GM12875 (cell line): Measurements from ENCODE around the gene COL24A1.
A peak's percentile ranks its signal among the peaks of the same experiment; 100 is the strongest.
"Not testable (repeated sequence)": the region's sequence is repeated elsewhere in the genome, so short reads cannot be mapped to it uniquely, and the experiment has no call there.

ENCODE experiments used
- H3K4me3 ChIP-seq: one replicate; pipeline ENCODE4 v1.5.1; 2011; ENCODE audit warnings: low read depth, low read length, control low read depth
- TF ChIP-seq, protein P1 (sequence below): IDR thresholded peaks from 2 replicates; pipeline ENCODE4 v1.5.1; 2011; ENCODE audit warnings: low read depth, mild to moderate bottlenecking, control low read depth, inconsistent platforms, low read length, moderate library complexity, borderline replicate concordance; ENCODE audit not compliant: insufficient read depth

The COL24A1 gene

DNA sequence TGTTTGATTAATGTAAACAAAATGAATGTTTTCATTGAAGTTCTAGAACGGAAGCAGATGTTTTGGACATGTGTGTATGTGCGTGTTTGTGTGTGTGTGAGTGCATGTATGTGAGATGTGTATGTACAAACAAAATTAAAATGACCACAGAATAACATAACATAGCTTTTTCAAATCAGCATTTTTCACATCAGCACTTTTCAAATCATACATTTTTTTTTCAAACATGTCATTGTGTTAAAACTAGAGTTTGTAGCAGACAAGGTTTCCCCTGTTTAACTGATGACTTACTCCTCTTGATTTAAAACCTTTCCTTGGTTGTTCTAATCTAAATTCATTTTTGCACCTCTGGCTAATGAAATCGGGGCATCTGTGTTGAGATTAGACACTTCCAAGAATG, 412.8 kb downstream of the COL24A1 start:
- no peak overlapping the region for H3K4me3 ChIP-seq
- TF ChIP-seq, protein P1, sequence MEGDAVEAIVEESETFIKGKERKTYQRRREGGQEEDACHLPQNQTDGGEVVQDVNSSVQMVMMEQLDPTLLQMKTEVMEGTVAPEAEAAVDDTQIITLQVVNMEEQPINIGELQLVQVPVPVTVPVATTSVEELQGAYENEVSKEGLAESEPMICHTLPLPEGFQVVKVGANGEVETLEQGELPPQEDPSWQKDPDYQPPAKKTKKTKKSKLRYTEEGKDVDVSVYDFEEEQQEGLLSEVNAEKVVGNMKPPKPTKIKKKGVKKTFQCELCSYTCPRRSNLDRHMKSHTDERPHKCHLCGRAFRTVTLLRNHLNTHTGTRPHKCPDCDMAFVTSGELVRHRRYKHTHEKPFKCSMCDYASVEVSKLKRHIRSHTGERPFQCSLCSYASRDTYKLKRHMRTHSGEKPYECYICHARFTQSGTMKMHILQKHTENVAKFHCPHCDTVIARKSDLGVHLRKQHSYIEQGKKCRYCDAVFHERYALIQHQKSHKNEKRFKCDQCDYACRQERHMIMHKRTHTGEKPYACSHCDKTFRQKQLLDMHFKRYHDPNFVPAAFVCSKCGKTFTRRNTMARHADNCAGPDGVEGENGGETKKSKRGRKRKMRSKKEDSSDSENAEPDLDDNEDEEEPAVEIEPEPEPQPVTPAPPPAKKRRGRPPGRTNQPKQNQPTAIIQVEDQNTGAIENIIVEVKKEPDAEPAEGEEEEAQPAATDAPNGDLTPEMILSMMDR = no peak

DNA sequence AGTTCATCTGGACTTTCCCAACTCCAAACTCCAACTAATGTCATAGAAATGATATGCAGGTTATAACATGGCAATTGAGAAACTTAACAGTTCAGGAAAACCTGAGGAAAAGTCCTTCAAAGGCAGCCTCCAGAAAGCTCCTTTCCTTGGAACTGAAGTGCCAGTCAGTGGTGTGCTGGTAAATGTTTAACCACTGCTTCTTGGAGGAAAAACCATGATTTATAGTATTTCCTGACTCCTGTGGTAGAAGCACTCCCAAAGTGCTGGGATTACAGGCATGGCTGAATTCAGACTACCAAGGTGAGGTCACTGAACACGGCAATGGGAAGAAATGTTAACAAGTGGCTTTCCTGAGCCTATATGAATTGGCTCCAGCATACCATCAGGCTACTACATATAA, 421.6 kb downstream of the COL24A1 start:
- H3K4me3 ChIP-seq = no peak overlapping the region
- TF ChIP-seq, protein P1 = no peak

DNA sequence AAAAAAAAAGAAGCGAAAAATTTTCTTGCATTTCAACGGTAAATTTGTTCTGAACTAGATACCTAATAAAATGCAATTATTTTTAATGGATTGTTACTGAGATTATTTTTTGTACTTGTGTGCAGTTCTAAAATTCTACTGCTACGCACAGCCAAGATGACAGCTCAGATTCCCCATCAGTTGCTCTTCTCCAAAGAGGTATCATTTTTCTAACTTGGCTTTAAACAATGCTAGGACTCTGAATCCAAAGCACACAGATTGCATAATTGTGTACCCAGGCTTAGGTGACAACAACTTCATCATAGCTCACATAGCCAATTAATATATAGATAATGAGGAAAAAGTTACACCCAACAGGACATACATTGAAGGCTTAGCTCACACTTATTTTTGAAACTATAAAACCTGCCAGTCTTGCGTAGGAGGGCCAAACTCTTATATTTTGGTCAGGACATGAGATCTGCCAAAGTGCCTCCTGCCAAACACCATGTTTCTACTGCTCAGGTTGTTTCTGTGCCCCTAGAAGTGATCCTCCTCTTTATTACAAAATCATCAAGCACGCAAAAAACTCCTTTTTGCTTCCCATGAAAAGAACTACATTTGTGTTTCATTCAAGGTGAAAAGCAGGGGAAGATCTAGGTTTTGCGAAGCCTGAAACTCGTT, 437.8 kb downstream of the COL24A1 start:
- TF ChIP-seq, protein P1 = no peak
- no peak overlapping the region for H3K4me3 ChIP-seq

DNA sequence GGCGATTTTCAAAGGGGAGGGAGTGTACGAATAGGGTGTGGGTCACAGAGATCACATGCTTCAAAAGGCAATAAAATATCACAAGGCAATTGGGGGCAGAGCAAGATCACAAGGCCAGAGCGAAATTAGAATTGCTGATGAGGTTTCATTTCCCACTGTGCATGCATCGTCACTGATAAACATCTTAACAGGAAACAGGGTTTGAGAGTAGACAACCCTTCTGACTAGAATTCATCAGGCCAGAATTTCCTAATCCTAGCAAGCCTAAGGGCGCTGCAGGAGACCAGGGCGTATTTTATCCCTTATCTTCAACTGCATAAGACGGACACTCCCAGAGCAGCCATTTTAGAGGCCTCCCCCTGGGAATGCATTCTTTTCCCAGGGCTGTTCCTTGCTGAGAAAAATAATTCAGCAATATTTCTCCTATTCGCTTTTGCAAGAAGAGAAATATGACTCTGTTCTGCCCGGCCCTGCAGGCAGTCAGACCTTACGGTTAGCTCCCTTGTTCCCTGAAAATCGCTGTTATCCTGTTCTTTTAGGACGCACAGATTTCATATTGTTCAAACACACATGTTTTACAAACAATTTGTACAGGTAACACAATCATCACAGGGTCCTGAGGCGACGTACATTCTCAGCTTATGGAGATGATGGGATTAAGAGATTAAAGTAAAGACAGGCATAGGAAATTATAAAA, 442.0 kb downstream of the COL24A1 start:
- H3K4me3 ChIP-seq = not testable (repeated sequence)

DNA sequence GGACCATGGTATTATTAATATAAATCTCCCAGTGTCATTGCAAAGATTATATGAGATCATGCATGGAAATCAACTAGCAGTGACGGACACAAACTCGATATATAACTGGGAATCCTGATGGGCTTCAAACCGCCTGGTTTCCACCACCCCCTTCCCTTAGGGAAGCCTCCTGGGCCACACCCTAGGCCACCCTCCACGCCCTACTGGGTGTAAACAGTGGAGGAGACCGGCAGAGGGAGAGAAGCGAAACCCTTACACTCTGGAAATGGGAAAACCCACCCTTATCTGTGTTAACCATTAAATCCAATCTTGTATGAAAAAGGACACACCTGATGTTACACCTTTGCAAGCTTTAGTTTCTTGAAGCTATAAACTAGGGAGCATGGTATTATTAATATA, 447.7 kb downstream of the COL24A1 start:
- TF ChIP-seq, protein P1 = no peak
- no peak overlapping the region for H3K4me3 ChIP-seq

DNA sequence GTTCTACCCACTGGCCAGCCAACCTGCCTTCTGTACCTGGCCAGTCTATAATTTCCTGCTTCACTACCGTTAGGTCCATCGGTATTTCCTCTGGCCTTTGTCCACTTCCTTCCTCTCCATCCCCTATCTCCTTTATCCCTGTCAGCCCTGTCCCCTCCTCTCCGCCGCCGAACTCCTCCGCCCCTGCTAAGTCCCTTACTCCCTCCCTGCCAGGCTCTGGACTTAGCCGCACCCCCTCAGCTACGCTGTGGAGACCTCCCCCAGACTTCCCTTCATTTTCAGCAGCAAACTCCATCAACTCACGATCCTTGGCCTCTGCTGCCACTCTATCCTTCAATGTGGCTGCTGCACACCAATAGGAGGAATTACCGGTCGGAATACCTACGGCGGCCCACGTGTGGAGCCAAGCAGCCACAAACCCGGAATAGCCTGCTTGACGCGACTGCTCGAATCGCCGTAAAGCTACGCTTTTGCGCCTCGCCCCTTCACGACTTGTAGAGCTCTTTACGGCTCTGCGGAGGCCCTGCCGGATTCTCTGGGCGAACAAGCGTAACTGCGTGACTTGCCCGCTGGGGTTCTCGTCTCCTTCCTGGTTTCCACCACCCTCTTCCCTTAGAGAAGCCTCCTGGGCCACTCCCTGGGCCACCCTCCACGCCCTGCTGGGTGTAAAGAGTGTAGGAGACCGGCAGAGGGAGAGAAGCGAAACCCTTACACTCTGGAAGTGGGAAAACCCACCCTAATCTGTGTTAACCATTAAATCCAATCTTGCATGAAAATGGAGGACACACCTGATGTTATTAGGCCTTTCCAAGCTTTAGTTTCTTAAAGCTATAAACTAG, 448.4 kb downstream of the COL24A1 start, which contains the start of gene ZNHIT6:
Gene ZNHIT6 (minus strand): TSS at position 444 of the 839 bp plus-strand sequence. CDS start 149 bp downstream, at position 295.
- H3K4me3 ChIP-seq = peak within 1 kb of the TSS; percentile 74
- TF ChIP-seq, protein P1 = peak; percentile 49

DNA sequence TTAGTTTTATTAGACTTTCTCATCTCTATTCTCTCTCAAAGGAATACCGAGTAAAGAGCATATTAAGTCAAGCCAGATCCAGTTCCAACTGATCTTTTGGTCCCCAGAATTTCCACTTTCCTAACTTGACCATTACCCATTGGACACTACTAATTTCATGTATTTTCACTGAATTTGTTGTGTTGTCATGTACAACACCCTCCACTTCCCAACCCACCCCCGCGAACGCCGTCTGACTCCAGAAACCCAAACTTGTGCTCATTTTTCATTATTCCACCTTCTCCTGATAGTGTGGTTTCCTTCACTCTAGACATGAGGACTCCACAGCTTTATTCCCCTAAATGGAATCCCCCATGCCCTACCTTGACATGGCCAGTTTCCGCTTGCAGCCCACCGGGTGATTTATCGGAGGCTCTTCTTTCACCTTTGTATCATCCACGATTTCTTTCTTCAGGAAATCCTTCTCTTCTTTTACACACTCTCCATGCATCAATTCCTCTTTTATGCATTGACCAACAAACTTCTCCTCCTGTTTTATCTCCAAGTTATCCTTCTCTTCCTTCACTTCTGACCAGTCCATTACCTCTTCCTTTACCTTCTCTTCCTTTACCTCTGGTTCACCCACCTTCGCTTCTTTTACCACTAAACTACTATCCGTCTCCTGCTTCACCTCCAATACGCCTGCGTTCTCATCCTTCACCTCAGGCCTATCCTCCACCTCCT, 449.1 kb downstream of the COL24A1 start:
- TF ChIP-seq, protein P1 = no peak
- peak overlapping the region; percentile 74 for H3K4me3 ChIP-seq
